OCI-LY1 (cell line): ENCODE measurements around the gene FRMD7.

Source experiments
- CTCF ChIP-seq: fragments of 200-600 bp; sonication (generic), shearing (Covaris generic); IDR thresholded peaks from 2 replicates; pipeline ENCODE4 v1.5.1; 2017; ENCODE audit warnings: mild to moderate bottlenecking, antibody characterized with exemption, low read length, moderate library complexity, mixed read lengths
- EZH2 ChIP-seq: fragments of 200-600 bp; sonication (generic), shearing (Covaris generic); IDR thresholded peaks from 2 replicates; pipeline ENCODE4 v1.8.0; 2017; ENCODE audit warnings: borderline replicate concordance, mixed run types, mild to moderate bottlenecking, antibody characterized with exemption, low read length, moderate library complexity, mixed read lengths

GRCh38 chrX:132107291-132107690 is 20.5 kb downstream of the FRMD7 start:
- TF ChIP-seq CTCF (no peak), EZH2 (no peak)
